CD8-positive, alpha-beta memory T cell (primary cell): ENCODE measurements around the gene EYA2. TPM values are rescaled to one million over a fixed set of nuclear protein-coding genes. Genes with fewer than 3 reads are reported as not detected.

Experiments used
- CTCF ChIA-PET: fragments of 350-600 bp; sonication (Branson Sonifier 250); formaldehyde crosslinking; loops from one replicate; lab custom pipeline; 2021; ENCODE audit warnings: antibody characterized with exemption; lab: Charles Lee
- POLR2A ChIA-PET: fragments of 350-600 bp; sonication (Branson Sonifier 250); formaldehyde crosslinking; loops from one replicate; lab custom pipeline; 2021; ENCODE audit warnings: antibody characterized with exemption; lab: Charles Lee
- DNase-seq, 5 donors: peaks; one replicate each; pipeline versions ENCODE4 v3.0.0 to v3.0.0-alpha.2; 2020 to 2022; ENCODE audit warnings: mixed read lengths in 1 of 5
- H3K27ac ChIP-seq: one replicate; pipeline ENCODE4 v1.7.0; 2013; ENCODE audit warnings: low read depth, mild to moderate bottlenecking, low read length, moderate library complexity
- H3K27me3 ChIP-seq: 2 replicates; pipeline ENCODE4 v1.7.0; 2013; ENCODE audit warnings: low read length, mild to moderate bottlenecking; ENCODE audit not compliant: insufficient read depth, poor library complexity, severe bottlenecking
- H3K36me3 ChIP-seq: 2 replicates; pipeline ENCODE4 v1.7.0; 2013; ENCODE audit warnings: mild to moderate bottlenecking, low read length, moderate library complexity; ENCODE audit not compliant: insufficient read depth
- H3K4me1 ChIP-seq: 2 replicates; pipeline ENCODE4 v1.7.0; 2013; ENCODE audit warnings: mild to moderate bottlenecking, low read length, moderate library complexity; ENCODE audit not compliant: insufficient read depth
- H3K4me3 ChIP-seq: 2 replicates; pipeline ENCODE4 v1.7.0; 2013; ENCODE audit warnings: mild to moderate bottlenecking, low read length
- H3K9me3 ChIP-seq: 2 replicates; pipeline ENCODE4 v1.7.0; 2013; ENCODE audit warnings: mild to moderate bottlenecking, low read length
- H3K27ac Mint-ChIP-seq, 8 donors: one replicate each; pipeline ENCODE4 v1.8.0; 2020 to 2021; ENCODE audit warnings: mixed read lengths in 8 of 8, mild to moderate bottlenecking in 6 of 8, inconsistent platforms in 3 of 8, moderate library complexity in 3 of 8
- H3K27me3 Mint-ChIP-seq, 2 donors: one replicate each; pipeline ENCODE4 v1.8.0; 2020 to 2021; ENCODE audit warnings: mixed read lengths in 2 of 2, mild to moderate bottlenecking in 1 of 2, moderate library complexity in 1 of 2
- H3K36me3 Mint-ChIP-seq, 3 donors: one replicate each; pipeline ENCODE4 v1.8.0; 2020 to 2021; ENCODE audit warnings: mixed read lengths in 3 of 3, inconsistent platforms in 1 of 3, mild to moderate bottlenecking in 1 of 3
- H3K4me1 Mint-ChIP-seq, 3 donors: one replicate each; pipeline ENCODE4 v1.8.0; 2020 to 2021; ENCODE audit warnings: mixed read lengths in 3 of 3, inconsistent platforms in 1 of 3, mild to moderate bottlenecking in 1 of 3
- H3K4me3 Mint-ChIP-seq, 7 donors: one replicate each; pipeline ENCODE4 v1.8.0; 2020 to 2021; ENCODE audit warnings: mixed read lengths in 7 of 7, mild to moderate bottlenecking in 6 of 7, moderate library complexity in 4 of 7, inconsistent platforms in 2 of 7
- H3K9me3 Mint-ChIP-seq, 5 donors: one replicate each; pipeline ENCODE4 v1.8.0; 2020 to 2022; ENCODE audit warnings: mixed read lengths in 5 of 5, mild to moderate bottlenecking in 3 of 5, moderate library complexity in 2 of 5, inconsistent platforms in 1 of 5
- polyA plus RNA-seq: library from polyadenylated mRNA; unstranded; fragments of 300-500 nt; fragmentation: Illumina TruSeq; gene quantifications from one replicate; pipeline ENCODE4 v1.2.3, GENCODE V29; 2021
- total RNA-seq, 2 experiments: library from RNA; stranded (reverse); gene quantifications; one replicate each; pipeline ENCODE4 v1.2.3, GENCODE V29; 2021

The EYA2 gene
- total and polyA plus RNA-seq, 3 experiments from 2014 or later = not detected

GRCh38 chr20:46987001-46987400 is 92.4 kb downstream of the EYA2 start:
- peaks cover 0 to 7% (median 0%) of the 10 kb centered on the region in 3 donors for H3K4me1 Mint-ChIP-seq
- CTCF ChIA-PET = no interaction called here
- H3K27ac Mint-ChIP-seq = no peak overlapping the region
- peaks cover 16 to 40% of the 10 kb centered on the region in 2 donors for H3K27me3 Mint-ChIP-seq
- DNase-seq = no peak
- POLR2A ChIA-PET = no interaction called here
- peaks cover 13 to 17% (median 16%) of the 10 kb centered on the region in 5 donors for H3K9me3 Mint-ChIP-seq
- Histone ChIP-seq H3K4me1 (no peaks in the 10 kb centered on the region), H3K27ac (no peak overlapping the region), H3K27me3 (no peaks in the 10 kb centered on the region), H3K9me3 (no peaks in the 10 kb centered on the region), H3K36me3 (no peaks in the 10 kb centered on the region), H3K4me3 (no peak overlapping the region)
- no peak overlapping the region for H3K4me3 Mint-ChIP-seq
- peaks cover 0 to 4% (median 0%) of the 10 kb centered on the region in 3 donors for H3K36me3 Mint-ChIP-seq

GRCh38 chr20:46990017-46990595 is 95.5 kb downstream of the EYA2 start:
- no peaks in the 10 kb centered on the region for H3K27me3 ChIP-seq
- no peak for DNase-seq
- H3K36me3 ChIP-seq = no peaks in the 10 kb centered on the region
- Mint-ChIP-seq H3K4me1 (peaks cover 5 to 19% (median 9%) of the 10 kb centered on the region in 3 donors), H3K27ac (no peak overlapping the region), H3K27me3 (peaks cover 11 to 27% of the 10 kb centered on the region in 2 donors), H3K4me3 (no peak overlapping the region), H3K36me3 (no peaks in the 10 kb centered on the region), H3K9me3 (peaks cover 0 to 3% (median 0%) of the 10 kb centered on the region in 5 donors)
- H3K27ac ChIP-seq = peak overlapping the region; percentile 12
- H3K4me1 ChIP-seq = no peaks in the 10 kb centered on the region
- CTCF ChIA-PET = no interaction called here
- no peak overlapping the region for H3K4me3 ChIP-seq
- no peaks in the 10 kb centered on the region for H3K9me3 ChIP-seq
- POLR2A ChIA-PET = no interaction called here

- Histone ChIP-seq H3K4me3 (no peak overlapping the region), H3K36me3 (no peaks in the 10 kb centered on the region), H3K4me1 (no peaks in the 10 kb centered on the region), H3K9me3 (no peaks in the 10 kb centered on the region), H3K27me3 (no peaks in the 10 kb centered on the region), H3K27ac (no peak overlapping the region)
- ChIA-PET POLR2A (no interaction called here), CTCF (no interaction called here)
- Mint-ChIP-seq H3K27me3 (peaks cover 11 to 24% of the 10 kb centered on the region in 2 donors), H3K36me3 (no peaks in the 10 kb centered on the region), H3K4me1 (peaks cover 5 to 19% (median 9%) of the 10 kb centered on the region in 3 donors), H3K4me3 (no peak overlapping the region), H3K27ac (no peak overlapping the region), H3K9me3 (no peaks in the 10 kb centered on the region)
- no peak for DNase-seq
These were observed 96.0 kb downstream of the EYA2 start for GRCh38 chr20:46990596-46991104.

DNA sequence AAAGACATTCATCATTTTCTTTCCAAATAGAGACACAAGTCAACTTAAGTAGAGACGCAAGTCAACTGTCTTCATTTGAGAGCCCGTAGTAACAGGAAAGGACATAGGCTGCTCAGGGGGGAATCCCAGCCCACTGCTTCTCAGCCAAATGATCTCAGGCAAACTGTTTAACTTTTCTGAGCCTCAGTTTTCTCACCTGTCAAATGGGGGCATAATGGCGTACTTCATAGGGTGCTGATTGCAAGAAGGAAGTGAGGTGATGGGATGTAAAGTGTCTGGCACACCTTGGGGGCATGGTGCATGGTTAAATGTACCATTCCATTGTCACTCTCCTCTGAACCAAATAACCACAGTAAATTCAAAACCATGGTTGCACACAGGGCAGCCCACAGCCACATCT is 96.5 kb downstream of the EYA2 start:
- Mint-ChIP-seq H3K27ac (no peak overlapping the region), H3K9me3 (no peaks in the 10 kb centered on the region), H3K36me3 (no peaks in the 10 kb centered on the region), H3K4me1 (peaks cover 5 to 19% (median 9%) of the 10 kb centered on the region in 3 donors), H3K27me3 (peaks cover 11 to 27% of the 10 kb centered on the region in 2 donors), H3K4me3 (no peak overlapping the region)
- H3K27me3 ChIP-seq = no peaks in the 10 kb centered on the region
- no peaks in the 10 kb centered on the region for H3K4me1 ChIP-seq
- no peak overlapping the region for H3K27ac ChIP-seq
- DNase-seq = no peak
- H3K9me3 ChIP-seq = no peaks in the 10 kb centered on the region
- ChIA-PET POLR2A (no interaction called here), CTCF (no interaction called here)
- H3K36me3 ChIP-seq = no peaks in the 10 kb centered on the region
- H3K4me3 ChIP-seq = no peak overlapping the region

GRCh38 chr20:46991880-46992639 is 97.4 kb downstream of the EYA2 start:
- no peak overlapping the region for H3K4me3 ChIP-seq
- no peak overlapping the region for H3K4me3 Mint-ChIP-seq
- ChIA-PET CTCF (no interaction called here), POLR2A (no interaction called here)
- peaks cover 14 to 28% of the 10 kb centered on the region in 2 donors for H3K27me3 Mint-ChIP-seq
- no peaks in the 10 kb centered on the region for H3K4me1 ChIP-seq
- no peak overlapping the region for H3K27ac Mint-ChIP-seq
- H3K4me1 Mint-ChIP-seq = peaks cover 5 to 19% (median 9%) of the 10 kb centered on the region in 3 donors
- DNase-seq = no peak
- H3K36me3 Mint-ChIP-seq = no peaks in the 10 kb centered on the region
- H3K27me3 ChIP-seq = no peaks in the 10 kb centered on the region
- no peaks in the 10 kb centered on the region for H3K9me3 Mint-ChIP-seq
- no peak overlapping the region for H3K27ac ChIP-seq
- H3K36me3 ChIP-seq = no peaks in the 10 kb centered on the region
- H3K9me3 ChIP-seq = no peaks in the 10 kb centered on the region

- H3K4me1 Mint-ChIP-seq = peaks cover 5 to 19% (median 9%) of the 10 kb centered on the region in 3 donors
- POLR2A ChIA-PET = no interaction called here
- no peaks in the 10 kb centered on the region for H3K4me1 ChIP-seq
These were observed 98.0 kb downstream of the EYA2 start for GRCh38 chr20:46992640-46993035.

GRCh38 chr20:46993465-46994095 is 98.9 kb downstream of the EYA2 start:
- H3K36me3 ChIP-seq = no peaks in the 10 kb centered on the region
- H3K9me3 Mint-ChIP-seq = no peaks in the 10 kb centered on the region
- no peak overlapping the region for H3K4me3 ChIP-seq
- peaks cover 5 to 19% (median 9%) of the 10 kb centered on the region in 3 donors for H3K4me1 Mint-ChIP-seq
- ChIA-PET POLR2A (no interaction called here), CTCF (no interaction called here)
- no peaks in the 10 kb centered on the region for H3K36me3 Mint-ChIP-seq
- H3K4me1 ChIP-seq = no peaks in the 10 kb centered on the region
- H3K27ac Mint-ChIP-seq = no peak overlapping the region
- peak overlapping the region in 1 of 7 donors; percentile 59 for H3K4me3 Mint-ChIP-seq
- H3K27ac ChIP-seq = no peak overlapping the region
- H3K27me3 Mint-ChIP-seq = peaks cover 16 to 22% of the 10 kb centered on the region in 2 donors
- no peaks in the 10 kb centered on the region for H3K9me3 ChIP-seq
- no peaks in the 10 kb centered on the region for H3K27me3 ChIP-seq
- no peak for DNase-seq

More at GRCh38 chr20:46992640-46993035, 98.0 kb downstream of the EYA2 start:
- CTCF ChIA-PET = no interaction called here
- no peak overlapping the region for H3K27ac Mint-ChIP-seq
- no peak overlapping the region for H3K4me3 Mint-ChIP-seq
- Histone ChIP-seq H3K4me3 (no peak overlapping the region), H3K9me3 (no peaks in the 10 kb centered on the region), H3K36me3 (no peaks in the 10 kb centered on the region), H3K27me3 (no peaks in the 10 kb centered on the region), H3K27ac (no peak overlapping the region)
- no peaks in the 10 kb centered on the region for H3K36me3 Mint-ChIP-seq
- DNase-seq = no peak
- peaks cover 14 to 25% of the 10 kb centered on the region in 2 donors for H3K27me3 Mint-ChIP-seq
- H3K9me3 Mint-ChIP-seq = no peaks in the 10 kb centered on the region

DNA sequence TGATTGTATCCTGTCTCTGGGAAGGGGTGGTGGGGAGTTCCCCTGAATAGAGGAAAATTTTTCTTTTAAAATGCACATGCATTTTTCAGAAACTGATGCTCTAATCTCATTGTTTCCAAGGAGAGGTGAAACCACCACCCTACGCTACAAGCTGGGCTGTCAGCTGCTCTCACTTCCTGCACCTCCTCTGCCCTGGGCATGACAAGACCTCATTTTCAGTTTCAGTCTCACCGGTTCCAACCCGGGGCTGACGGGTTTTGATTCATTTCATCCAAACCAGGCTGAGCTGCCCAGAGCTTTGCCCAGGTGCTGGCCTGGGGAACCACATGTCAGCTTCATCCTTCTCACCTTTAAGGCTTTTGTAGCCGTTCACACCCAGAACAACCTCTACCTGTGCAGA is 99.7 kb downstream of the EYA2 start:
- no peak overlapping the region for H3K4me3 ChIP-seq
- H3K27me3 Mint-ChIP-seq = peaks cover 13 to 21% of the 10 kb centered on the region in 2 donors
- ChIA-PET POLR2A (no interaction called here), CTCF (no interaction called here)
- no peaks in the 10 kb centered on the region for H3K36me3 ChIP-seq
- H3K9me3 ChIP-seq = no peaks in the 10 kb centered on the region
- no peaks in the 10 kb centered on the region for H3K4me1 ChIP-seq
- peak overlapping the region; percentile 60 to 89 (median 82) for H3K4me3 Mint-ChIP-seq
- H3K27ac Mint-ChIP-seq = peak overlapping the region in 5 of 8 donors; percentile 32 to 91 (median 80)
- DNase-seq = peak in 1 of 5 donors; percentile 3
- H3K4me1 Mint-ChIP-seq = peaks cover 5 to 19% (median 9%) of the 10 kb centered on the region in 3 donors
- H3K36me3 Mint-ChIP-seq = no peaks in the 10 kb centered on the region
- peaks cover 0 to 1% (median 0%) of the 10 kb centered on the region in 5 donors for H3K9me3 Mint-ChIP-seq
- no peak overlapping the region for H3K27ac ChIP-seq
- no peaks in the 10 kb centered on the region for H3K27me3 ChIP-seq
